Trophoblast cell (in vitro differentiated cells and primary cell): ENCODE measurements around the gene CEBPE.

Experiments used
- DNase-seq, 2 donors: peaks; one replicate each; pipeline ENCODE4 v3.0.0-alpha.2; 2016
- H2AFZ ChIP-seq: 2 replicates; pipeline ENCODE4 v1.6.1; 2013; ENCODE audit warnings: low read length, moderate library complexity, mild to moderate bottlenecking; ENCODE audit not compliant: insufficient read depth, poor library complexity
- H2AK5ac ChIP-seq: 2 replicates; pipeline ENCODE4 v1.6.1; 2013; ENCODE audit warnings: mild to moderate bottlenecking, low read length
- H2BK120ac ChIP-seq: 2 replicates; pipeline ENCODE4 v1.6.1; 2013; ENCODE audit warnings: low read length, mild to moderate bottlenecking, moderate library complexity; ENCODE audit not compliant: insufficient read depth, poor library complexity
- H2BK12ac ChIP-seq: 2 replicates; pipeline ENCODE4 v1.6.1; 2013; ENCODE audit warnings: mild to moderate bottlenecking, low read length, moderate library complexity
- H2BK5ac ChIP-seq: 2 replicates; pipeline ENCODE4 v1.6.1; 2013; ENCODE audit warnings: low read length, low read depth, moderate library complexity, mild to moderate bottlenecking; ENCODE audit not compliant: poor library complexity
- H3K14ac ChIP-seq: 2 replicates; pipeline ENCODE4 v1.6.1; 2013; ENCODE audit warnings: mild to moderate bottlenecking, low read length
- H3K18ac ChIP-seq: 2 replicates; pipeline ENCODE4 v1.6.1; 2013; ENCODE audit warnings: mild to moderate bottlenecking, low read length
- H3K23ac ChIP-seq: 2 replicates; pipeline ENCODE4 v1.6.1; 2013; ENCODE audit warnings: low read length
- H3K27ac ChIP-seq: 2 replicates; pipeline ENCODE4 v1.5.1; 2013; ENCODE audit warnings: low read depth, mild to moderate bottlenecking, inconsistent platforms, low read length, moderate library complexity
- H3K27me3 ChIP-seq: 2 replicates; pipeline ENCODE4 v1.6.1; 2013; ENCODE audit warnings: inconsistent platforms, mild to moderate bottlenecking, low read length, moderate library complexity; ENCODE audit not compliant: insufficient read depth
- H3K36me3 ChIP-seq, 2 experiments: 1 replicate in 1 of 2; 2 replicates in 1 of 2; pipeline ENCODE4 v1.6.1; 2013; ENCODE audit warnings: low read length in 2 of 2, mild to moderate bottlenecking in 2 of 2, moderate library complexity in 1 of 2; ENCODE audit not compliant: insufficient read depth in 2 of 2, control insufficient read depth in 1 of 2
- H3K4ac ChIP-seq: 2 replicates; pipeline ENCODE4 v1.6.1; 2013; ENCODE audit warnings: low read depth, mild to moderate bottlenecking, low read length, moderate library complexity
- H3K4me1 ChIP-seq, 2 experiments: 1 replicate in 1 of 2; 2 replicates in 1 of 2; pipeline ENCODE4 v1.6.1; 2013; ENCODE audit warnings: low read length in 2 of 2, mild to moderate bottlenecking in 2 of 2, moderate library complexity in 1 of 2; ENCODE audit not compliant: insufficient read depth in 2 of 2, control insufficient read depth in 1 of 2
- H3K4me2 ChIP-seq: 2 replicates; pipeline ENCODE4 v1.6.1; 2013; ENCODE audit warnings: inconsistent platforms, mild to moderate bottlenecking, low read length, moderate library complexity
- H3K4me3 ChIP-seq: 2 replicates; pipeline ENCODE4 v1.5.1; 2013; ENCODE audit warnings: mild to moderate bottlenecking, low read depth, low read length, inconsistent platforms
- H3K79me1 ChIP-seq: one replicate; pipeline ENCODE4 v1.6.1; 2013; ENCODE audit warnings: low read length
- H3K79me2 ChIP-seq: 2 replicates; pipeline ENCODE4 v1.6.1; 2013; ENCODE audit warnings: low read length, mild to moderate bottlenecking; ENCODE audit not compliant: control insufficient read depth, insufficient read depth, poor library complexity
- H3K9ac ChIP-seq: 2 replicates; pipeline ENCODE4 v1.6.1; 2013; ENCODE audit warnings: mild to moderate bottlenecking, low read length
- H3K9me3 ChIP-seq: 2 replicates; pipeline ENCODE4 v1.6.1; 2013; ENCODE audit warnings: low read depth, mild to moderate bottlenecking, control low read depth, inconsistent platforms, low read length; ENCODE audit not compliant: insufficient read depth
- H4K12ac ChIP-seq: 2 replicates; pipeline ENCODE4 v1.6.1; 2013; ENCODE audit warnings: low read depth, mild to moderate bottlenecking, low read length, moderate library complexity
- H4K8ac ChIP-seq: 2 replicates; pipeline ENCODE4 v1.6.1; 2013; ENCODE audit warnings: low read depth, mild to moderate bottlenecking, low read length, moderate library complexity
- H4K91ac ChIP-seq: one replicate; pipeline ENCODE4 v1.6.1; 2013; ENCODE audit warnings: low read depth, mild to moderate bottlenecking, low read length, moderate library complexity
- WGBS: extraction: QIAGEN DNeasy Blood & Tissue Kit; methylation state at CpG from one replicate; pipeline ENCODE4 v1.1.7; 2013; ENCODE audit warnings: missing lambda C conversion rate; ENCODE audit not compliant: insufficient read length, insufficient coverage; ENCODE audit errors: extremely low coverage; 5-methylcytosine and 5-hydroxymethylcytosine counted together

Gene CEBPE

GRCh38 chr14:23132970-23133369 lies 13.9 kb upstream of the CEBPE start:
- Histone ChIP-seq H4K91ac (no peak overlapping the region), H2BK12ac (no peak overlapping the region), H4K8ac (no peak overlapping the region), H3K36me3 (peaks cover 28 to 30% of the 10 kb centered on the region in 2 experiments), H3K14ac (no peak overlapping the region), H3K4ac (no peak overlapping the region), H4K12ac (no peak overlapping the region), H3K9ac (no peak overlapping the region), H3K4me3 (no peak overlapping the region), H3K23ac (no peak overlapping the region), H2AK5ac (no peak overlapping the region), H3K18ac (no peak overlapping the region), H3K9me3 (no peaks in the 10 kb centered on the region), H3K79me2 (no peaks in the 10 kb centered on the region), H3K79me1 (no peaks in the 10 kb centered on the region), H3K4me1 (no peaks in the 10 kb centered on the region), H3K27me3 (no peaks in the 10 kb centered on the region), H2AFZ (no peak overlapping the region), H3K4me2 (no peak overlapping the region), H3K27ac (no peak overlapping the region), H2BK120ac (no peak overlapping the region), H2BK5ac (no peak overlapping the region)
- no CpG with 5 or more reads among the region's 8 CpGs for WGBS
- no peak for DNase-seq

GRCh38 chr14:23131482-23131881 lies 12.4 kb upstream of the CEBPE start:
- no peak overlapping the region for H3K18ac ChIP-seq

GRCh38 chr14:23130871-23131270 lies 11.8 kb upstream of the CEBPE start:
- Histone ChIP-seq H4K12ac (no peak overlapping the region), H3K18ac (no peak overlapping the region), H3K27ac (no peak overlapping the region), H2BK12ac (no peak overlapping the region), H3K9ac (no peak overlapping the region), H3K4me1 (no peaks in the 10 kb centered on the region), H3K27me3 (no peaks in the 10 kb centered on the region), H3K4ac (no peak overlapping the region), H4K91ac (no peak overlapping the region), H3K79me2 (no peaks in the 10 kb centered on the region), H3K36me3 (peaks cover 26 to 27% of the 10 kb centered on the region in 2 experiments), H2BK5ac (no peak overlapping the region), H3K14ac (no peak overlapping the region), H3K4me3 (no peak overlapping the region), H3K9me3 (no peaks in the 10 kb centered on the region), H4K8ac (no peak overlapping the region), H2BK120ac (no peak overlapping the region), H3K4me2 (no peak overlapping the region), H3K79me1 (no peaks in the 10 kb centered on the region), H2AFZ (no peak overlapping the region), H3K23ac (no peak overlapping the region), H2AK5ac (no peak overlapping the region)
- DNase-seq = no peak
- no CpG with 5 or more reads among the region's 3 CpGs for WGBS

More at GRCh38 chr14:23131482-23131881, 12.4 kb upstream of the CEBPE start:
- Histone ChIP-seq H3K79me1 (no peaks in the 10 kb centered on the region), H3K79me2 (no peaks in the 10 kb centered on the region), H3K23ac (no peak overlapping the region), H3K9ac (no peak overlapping the region), H3K4ac (no peak overlapping the region), H4K8ac (no peak overlapping the region), H2BK120ac (no peak overlapping the region), H3K14ac (no peak overlapping the region), H2AFZ (no peak overlapping the region), H2BK5ac (no peak overlapping the region), H4K12ac (no peak overlapping the region), H3K36me3 (peaks cover 27 to 31% of the 10 kb centered on the region in 2 experiments), H4K91ac (no peak overlapping the region), H3K27me3 (no peaks in the 10 kb centered on the region), H3K9me3 (no peaks in the 10 kb centered on the region), H3K4me3 (no peak overlapping the region), H3K27ac (no peak overlapping the region), H2AK5ac (no peak overlapping the region), H3K4me2 (no peak overlapping the region), H3K4me1 (no peaks in the 10 kb centered on the region), H2BK12ac (no peak overlapping the region)
- WGBS = no CpG with 5 or more reads among the region's 5 CpGs
- DNase-seq = no peak

GRCh38 chr14:23129759-23130316 lies 10.8 kb upstream of the CEBPE start:
- no peaks in the 10 kb centered on the region for H3K27me3 ChIP-seq

More at GRCh38 chr14:23129759-23130316, 10.8 kb upstream of the CEBPE start:
- Histone ChIP-seq H2AK5ac (no peak overlapping the region), H3K4ac (no peak overlapping the region), H3K23ac (no peak overlapping the region), H3K4me1 (no peaks in the 10 kb centered on the region), H2AFZ (no peak overlapping the region), H3K4me3 (no peak overlapping the region), H3K9ac (no peak overlapping the region), H3K27ac (no peak overlapping the region), H3K79me2 (no peaks in the 10 kb centered on the region), H4K91ac (no peak overlapping the region), H3K9me3 (no peaks in the 10 kb centered on the region), H2BK120ac (no peak overlapping the region), H3K14ac (no peak overlapping the region), H4K12ac (no peak overlapping the region), H2BK12ac (no peak overlapping the region), H3K4me2 (no peak overlapping the region), H3K18ac (no peak overlapping the region), H4K8ac (no peak overlapping the region), H2BK5ac (no peak overlapping the region), H3K36me3 (peaks cover 26 to 27% of the 10 kb centered on the region in 2 experiments), H3K79me1 (no peaks in the 10 kb centered on the region)
- DNase-seq = peak; percentile 61 to 76
- no CpG with 5 or more reads among the region's 7 CpGs for WGBS
